ENCODE measurements around the gene MAGED2.
"Not testable (repeated sequence)": the region's sequence is repeated elsewhere in the genome, so short reads cannot be mapped to it uniquely, and the experiment has no call there.

MAGED2 gene

DNA sequence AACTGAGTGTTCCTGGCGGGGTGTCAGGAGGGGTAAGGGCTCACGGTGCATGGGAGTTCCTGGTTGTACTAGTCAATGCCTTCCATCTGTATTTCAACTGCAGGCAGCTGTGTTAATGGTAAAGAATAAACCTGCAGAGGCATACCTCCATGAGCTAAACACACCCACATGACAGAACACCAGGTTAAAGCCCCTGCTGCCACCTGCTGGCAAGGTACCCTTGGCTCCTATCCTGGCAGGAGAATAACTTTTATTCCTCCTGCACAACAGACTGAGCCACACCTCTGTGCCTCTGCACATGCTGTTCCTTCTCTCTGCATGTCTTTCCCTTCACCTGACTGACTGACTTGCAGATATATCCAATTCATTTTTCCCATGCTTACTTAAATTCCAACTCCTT, 20.6 kb upstream of the MAGED2 start:
- peak in 1 of 2 donors; percentile 1 for DNase-seq (ENCODE audit: low read depth in 2 of 2)
- TF ChIP-seq, protein P1, sequence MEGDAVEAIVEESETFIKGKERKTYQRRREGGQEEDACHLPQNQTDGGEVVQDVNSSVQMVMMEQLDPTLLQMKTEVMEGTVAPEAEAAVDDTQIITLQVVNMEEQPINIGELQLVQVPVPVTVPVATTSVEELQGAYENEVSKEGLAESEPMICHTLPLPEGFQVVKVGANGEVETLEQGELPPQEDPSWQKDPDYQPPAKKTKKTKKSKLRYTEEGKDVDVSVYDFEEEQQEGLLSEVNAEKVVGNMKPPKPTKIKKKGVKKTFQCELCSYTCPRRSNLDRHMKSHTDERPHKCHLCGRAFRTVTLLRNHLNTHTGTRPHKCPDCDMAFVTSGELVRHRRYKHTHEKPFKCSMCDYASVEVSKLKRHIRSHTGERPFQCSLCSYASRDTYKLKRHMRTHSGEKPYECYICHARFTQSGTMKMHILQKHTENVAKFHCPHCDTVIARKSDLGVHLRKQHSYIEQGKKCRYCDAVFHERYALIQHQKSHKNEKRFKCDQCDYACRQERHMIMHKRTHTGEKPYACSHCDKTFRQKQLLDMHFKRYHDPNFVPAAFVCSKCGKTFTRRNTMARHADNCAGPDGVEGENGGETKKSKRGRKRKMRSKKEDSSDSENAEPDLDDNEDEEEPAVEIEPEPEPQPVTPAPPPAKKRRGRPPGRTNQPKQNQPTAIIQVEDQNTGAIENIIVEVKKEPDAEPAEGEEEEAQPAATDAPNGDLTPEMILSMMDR (IDR thresholded peaks at IDR 0.05; ENCODE audit: low read depth, low read length), result no peak
- no peak overlapping the region for H3K4me3 ChIP-seq (replicated peaks in 1 of 2; ENCODE audit: low read depth in 2 of 2, low read length in 2 of 2)

DNA sequence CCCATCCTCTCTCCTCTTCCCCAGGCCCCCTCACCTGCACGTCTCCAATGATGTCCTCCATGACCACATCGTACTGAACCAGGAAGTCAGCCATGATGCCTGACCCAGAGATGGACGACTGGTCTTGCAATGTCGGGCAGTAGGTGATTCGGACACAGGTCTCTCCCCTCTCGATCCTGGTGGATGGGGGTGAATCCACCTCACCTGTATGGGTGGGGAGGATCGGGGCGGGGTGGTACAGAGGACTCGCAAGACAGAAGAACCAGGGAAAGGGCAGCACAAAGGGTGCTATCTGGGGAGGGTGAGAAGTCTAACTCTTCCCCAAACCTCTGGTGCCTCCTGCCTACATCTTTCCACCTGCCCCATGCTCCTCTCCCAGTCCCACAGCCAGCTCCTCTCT, 19.1 kb upstream of the MAGED2 start:
- DNase-seq (ENCODE audit: low read depth in 2 of 2), result no peak
- TF ChIP-seq, protein P1 (IDR thresholded peaks at IDR 0.05; ENCODE audit: low read depth, low read length), result no peak
- H3K4me3 ChIP-seq (replicated peaks in 1 of 2; ENCODE audit: low read depth in 2 of 2, low read length in 2 of 2), result no peak overlapping the region

DNA sequence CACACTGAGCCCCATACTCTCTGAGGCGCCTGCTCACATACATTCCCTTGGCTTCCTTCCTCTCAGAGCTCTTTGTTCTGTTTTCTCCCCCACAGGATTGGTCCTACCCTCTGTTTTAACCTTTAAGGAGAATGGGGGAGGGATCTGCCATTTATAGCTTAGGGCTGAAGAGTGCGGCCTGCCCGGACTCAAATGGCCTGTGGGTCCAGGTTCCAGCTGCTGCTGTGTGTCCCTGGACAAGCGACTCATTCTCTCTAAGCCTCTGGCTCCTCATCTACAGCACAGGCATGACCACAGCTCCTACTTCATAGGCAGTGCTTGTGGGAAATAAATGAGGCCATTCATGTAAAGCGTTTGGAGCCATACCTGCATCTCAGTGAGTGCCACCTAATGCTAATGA, 18.1 kb upstream of the MAGED2 start:
- not testable (repeated sequence) for H3K4me3 ChIP-seq (replicated peaks in 1 of 2; ENCODE audit: low read depth in 2 of 2, low read length in 2 of 2); DNase-seq (ENCODE audit: low read depth in 2 of 2)

DNA sequence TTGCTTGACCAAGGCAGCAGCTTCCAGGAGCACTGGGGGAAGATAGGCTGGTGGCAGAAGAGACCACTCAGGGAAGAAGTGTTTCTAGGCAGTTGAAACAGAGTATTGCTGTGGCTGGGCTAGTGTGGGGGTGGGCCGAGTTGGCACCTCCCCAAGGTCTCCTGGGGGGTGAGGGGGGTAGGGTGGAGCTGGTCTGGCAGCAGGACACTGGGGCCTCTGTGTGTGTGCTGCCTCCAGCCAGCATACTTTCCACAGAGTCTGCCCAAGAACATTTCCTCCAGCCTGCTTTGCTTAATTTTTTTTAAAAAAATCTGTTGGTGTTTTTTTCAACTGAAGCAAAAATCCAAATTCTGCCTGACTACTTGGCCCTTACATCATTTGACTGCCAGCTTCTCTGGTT, 13.5 kb upstream of the MAGED2 start:
- peak in 1 of 2 donors; percentile 10 for DNase-seq (ENCODE audit: low read depth in 2 of 2)
- H3K4me3 ChIP-seq (replicated peaks in 1 of 2; ENCODE audit: low read depth in 2 of 2, low read length in 2 of 2), result no peak overlapping the region
- TF ChIP-seq, protein P1 (IDR thresholded peaks at IDR 0.05; ENCODE audit: low read depth, low read length), result no peak

DNA sequence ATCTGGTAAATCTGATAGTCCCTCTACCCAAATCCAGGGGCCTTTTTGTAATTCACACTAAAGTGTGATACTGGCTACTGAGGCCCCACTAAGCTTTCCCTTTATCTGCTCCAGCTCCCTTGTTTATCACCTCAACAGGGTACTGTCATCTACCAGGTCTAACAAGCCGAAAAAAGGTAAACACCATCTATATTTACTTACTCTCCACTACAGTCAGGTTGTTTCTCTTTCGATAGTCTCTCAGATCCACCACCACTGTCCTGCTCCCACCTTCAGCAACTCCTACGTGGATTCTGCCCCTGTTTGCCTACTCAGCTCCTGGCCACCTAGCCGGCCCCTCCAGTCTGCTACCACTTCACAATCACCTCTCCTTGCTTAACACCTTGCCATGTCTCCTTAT, 12.8 kb upstream of the MAGED2 start:
- DNase-seq (ENCODE audit: low read depth in 2 of 2), result no peak
- TF ChIP-seq, protein P1 (IDR thresholded peaks at IDR 0.05; ENCODE audit: low read depth, low read length), result no peak
- no peak overlapping the region for H3K4me3 ChIP-seq (replicated peaks in 1 of 2; ENCODE audit: low read depth in 2 of 2, low read length in 2 of 2)

DNA sequence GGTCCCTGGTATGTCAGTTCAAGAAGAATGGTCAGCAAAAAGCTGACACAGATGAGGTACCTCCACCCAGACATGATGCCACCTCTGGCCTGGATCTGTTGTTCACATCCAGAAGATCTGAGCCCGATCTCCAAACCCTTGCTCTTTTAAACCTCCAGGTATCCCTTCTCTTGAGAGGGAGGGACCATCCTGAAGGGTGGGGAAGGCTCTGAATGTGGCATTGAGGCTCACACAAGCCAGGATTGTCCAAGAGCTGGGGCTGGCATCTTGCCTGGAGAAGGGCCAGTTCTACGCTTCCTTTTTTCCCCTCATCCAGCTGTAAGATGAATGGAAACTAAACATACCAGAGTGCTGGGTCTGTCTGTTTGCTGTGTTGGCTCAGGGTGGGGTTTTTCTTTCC, 9.4 kb upstream of the MAGED2 start, which contains the start of gene ITIH6:
ITIH6 (minus strand) TSS at position 119 of the 400 bp plus-strand sequence; CDS start at position 74, 45 bp downstream.
- H3K4me3 ChIP-seq (replicated peaks in 1 of 2; ENCODE audit: low read depth in 2 of 2, low read length in 2 of 2), result no peak within 1 kb of the TSS
- TF ChIP-seq, protein P1 (IDR thresholded peaks at IDR 0.05; ENCODE audit: low read depth, low read length), result no peak
- DNase-seq (ENCODE audit: low read depth in 2 of 2), result no peak

DNA sequence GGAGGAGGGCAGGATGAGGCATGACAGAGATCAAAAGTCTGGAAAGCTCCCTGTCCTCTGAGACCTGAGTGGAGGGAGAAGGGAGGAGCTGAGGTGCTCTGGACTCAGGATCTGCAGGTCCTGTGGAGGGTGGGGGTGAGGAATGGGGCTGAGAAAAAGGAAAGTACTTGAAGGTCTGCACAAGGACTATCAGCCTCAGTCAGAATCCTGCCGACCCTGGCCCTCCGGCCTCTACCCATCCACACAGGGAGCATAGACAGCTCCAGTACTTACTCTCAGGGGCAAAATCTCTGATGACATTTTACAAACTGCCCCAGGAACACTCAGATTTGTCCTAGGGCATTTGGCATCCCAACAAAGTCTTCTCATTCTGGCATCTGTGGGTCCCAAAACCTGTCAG, 8.5 kb upstream of the MAGED2 start:
- no peak for DNase-seq (ENCODE audit: low read depth in 2 of 2)
- no peak overlapping the region for H3K4me3 ChIP-seq (replicated peaks in 1 of 2; ENCODE audit: low read depth in 2 of 2, low read length in 2 of 2)
- TF ChIP-seq, protein P1 (IDR thresholded peaks at IDR 0.05; ENCODE audit: low read depth, low read length), result no peak

Data from cardiac fibroblast (primary cell).